ENCODE measurements around the gene VAMP5.

- TF ChIP-seq CTCF (IDR thresholded peaks at IDR 0.05; ENCODE audit: borderline replicate concordance, extremely low read depth, low read length, poor library complexity, severe bottlenecking) (no peak), EZH2 (IDR thresholded peaks at IDR 0.05; ENCODE audit: borderline replicate concordance, low read depth, low read length, severe bottlenecking) (no peak)
Observed at GRCh38 chr2:85583667-85584353, 421 bp upstream of the VAMP5 start.
